Measurements from ENCODE around the gene SH3D21. TPM values are rescaled to one million over a fixed set of nuclear protein-coding genes. Genes with fewer than 3 reads are reported as not detected.

SH3D21 gene
- total and polyA plus RNA-seq, 4 donors, result 2.5 to 10.7 (median 7.5) TPM

DNA sequence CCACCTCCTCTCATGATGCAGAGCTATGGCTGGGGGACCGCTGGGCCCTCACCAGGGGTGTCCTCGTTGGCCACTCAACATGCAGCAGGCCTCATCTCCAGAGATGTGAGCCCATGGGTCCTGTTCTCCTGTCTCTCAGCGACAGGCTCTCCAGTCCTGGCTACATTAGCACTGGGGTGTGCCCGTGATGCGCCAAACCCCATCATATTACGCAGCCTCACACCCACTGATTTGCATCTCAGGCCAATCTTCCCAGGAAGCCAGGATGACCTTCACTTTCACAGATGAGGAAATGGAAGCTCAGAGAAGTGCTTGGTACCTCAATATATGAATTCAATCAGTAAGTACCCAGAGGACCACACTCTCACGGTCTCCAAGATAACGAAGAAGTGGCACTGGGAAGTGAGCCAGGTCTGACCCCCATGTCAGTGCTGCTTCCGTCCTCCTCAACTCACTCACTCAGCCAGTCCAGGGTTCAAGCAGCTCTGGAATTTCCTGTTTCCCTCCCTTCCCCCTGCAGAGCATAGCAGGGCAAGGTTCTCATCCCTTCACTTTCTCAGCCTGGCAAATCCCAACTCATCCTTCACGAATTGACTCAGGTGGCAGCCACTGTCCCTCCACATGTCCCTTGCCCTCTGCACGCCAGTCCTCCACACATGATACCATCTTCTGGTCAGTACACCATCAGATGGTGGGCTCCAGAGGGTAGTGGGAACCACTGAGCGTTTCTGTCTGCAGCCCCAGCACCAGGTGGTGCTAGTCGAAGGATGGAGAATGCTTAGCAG lies 46.1 kb downstream of the SH3D21 start:
- peaks cover 39% of the 10 kb centered on the region for H3K4me1 ChIP-seq (ENCODE audit: control insufficient read depth, insufficient read depth, low read length)
- H3K27me3 ChIP-seq (ENCODE audit: control insufficient read depth, insufficient read depth, low read length), result no peaks in the 10 kb centered on the region
- no peak overlapping the region for H3K4me3 ChIP-seq (ENCODE audit: low read depth, low read length)
- H3K27ac ChIP-seq (ENCODE audit: low read depth, low read length), result peak overlapping the region; percentile 74
- no peak for DNase-seq (ENCODE audit: low read depth in 4 of 6, low spot score in 6 of 6)
- no peaks in the 10 kb centered on the region for H3K9me3 ChIP-seq (ENCODE audit: control insufficient read depth, insufficient read depth, low read length)
- 72% methylated on average over 11 of the region's 13 CpGs for WGBS (ENCODE audit: insufficient coverage)
- H3K36me3 ChIP-seq (ENCODE audit: control insufficient read depth, insufficient read depth, low read length), result peaks cover 79% of the 10 kb centered on the region

GRCh38 chr1:36352910-36353878 lies 47.0 kb downstream of the SH3D21 start:
- Histone ChIP-seq H3K36me3 (ENCODE audit: control insufficient read depth, insufficient read depth, low read length) (peaks cover 78% of the 10 kb centered on the region), H3K27ac (ENCODE audit: low read depth, low read length) (no peak overlapping the region), H3K9me3 (ENCODE audit: control insufficient read depth, insufficient read depth, low read length) (no peaks in the 10 kb centered on the region), H3K4me1 (ENCODE audit: control insufficient read depth, insufficient read depth, low read length) (peaks cover 39% of the 10 kb centered on the region), H3K4me3 (ENCODE audit: low read depth, low read length) (no peak overlapping the region), H3K27me3 (ENCODE audit: control insufficient read depth, insufficient read depth, low read length) (no peaks in the 10 kb centered on the region)
- 79% methylated on average over 12 of the region's 15 CpGs for WGBS (ENCODE audit: insufficient coverage)
- DNase-seq (ENCODE audit: low read depth in 4 of 6, low spot score in 6 of 6), result no peak

DNA sequence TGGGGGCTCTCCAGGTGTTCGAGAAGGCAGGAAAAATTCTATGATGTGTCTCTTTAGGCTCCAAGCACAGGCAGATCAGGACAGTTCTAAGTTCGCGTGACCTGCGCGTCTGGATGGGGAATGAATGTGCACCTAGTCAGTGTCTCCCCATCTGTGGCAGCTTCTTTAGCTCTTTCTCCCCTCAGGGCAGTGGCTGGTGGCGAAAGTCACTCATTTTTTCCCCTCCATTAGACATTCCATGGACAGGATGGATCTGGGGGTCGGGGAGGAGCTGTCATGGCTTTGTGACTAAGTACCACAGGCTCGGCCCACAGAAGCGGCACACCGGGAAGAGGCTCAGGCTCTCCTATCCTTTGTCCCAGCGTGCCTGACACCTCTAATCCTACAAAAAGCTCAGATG lies 48.3 kb downstream of the SH3D21 start:
- no peak for DNase-seq (ENCODE audit: low read depth in 4 of 6, low spot score in 6 of 6)
- Histone ChIP-seq H3K27ac (ENCODE audit: low read depth, low read length) (no peak overlapping the region), H3K36me3 (ENCODE audit: control insufficient read depth, insufficient read depth, low read length) (peaks cover 78% of the 10 kb centered on the region), H3K27me3 (ENCODE audit: control insufficient read depth, insufficient read depth, low read length) (no peaks in the 10 kb centered on the region), H3K4me1 (ENCODE audit: control insufficient read depth, insufficient read depth, low read length) (peaks cover 36% of the 10 kb centered on the region), H3K9me3 (ENCODE audit: control insufficient read depth, insufficient read depth, low read length) (no peaks in the 10 kb centered on the region), H3K4me3 (ENCODE audit: low read depth, low read length) (no peak overlapping the region)
- 79% methylated on average over 5 of the region's 11 CpGs for WGBS (ENCODE audit: insufficient coverage)

DNA sequence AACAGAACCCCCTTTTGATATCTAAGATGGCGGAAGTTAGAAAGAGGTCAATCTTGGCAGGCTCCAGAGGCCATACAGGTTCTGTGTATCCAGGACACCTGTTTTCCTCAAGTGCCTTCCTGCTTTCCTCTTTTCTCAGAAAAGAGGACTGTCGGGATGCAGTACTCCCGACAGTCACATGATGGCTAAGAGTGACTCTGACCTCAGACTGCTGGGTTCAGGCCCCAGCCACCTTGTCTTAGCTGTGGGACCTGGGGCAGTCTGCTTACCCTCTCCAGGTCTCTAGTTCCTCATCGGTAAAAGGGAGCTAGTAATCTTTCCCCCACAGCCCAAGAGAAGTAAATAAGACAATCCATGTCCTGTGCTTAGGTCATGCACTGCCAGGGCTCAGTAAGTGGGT lies 49.6 kb downstream of the SH3D21 start:
- Histone ChIP-seq H3K27ac (ENCODE audit: low read depth, low read length) (no peak overlapping the region), H3K27me3 (ENCODE audit: control insufficient read depth, insufficient read depth, low read length) (no peaks in the 10 kb centered on the region), H3K4me3 (ENCODE audit: low read depth, low read length) (no peak overlapping the region), H3K4me1 (ENCODE audit: control insufficient read depth, insufficient read depth, low read length) (peaks cover 23% of the 10 kb centered on the region), H3K9me3 (ENCODE audit: control insufficient read depth, insufficient read depth, low read length) (no peaks in the 10 kb centered on the region), H3K36me3 (ENCODE audit: control insufficient read depth, insufficient read depth, low read length) (peaks cover 69% of the 10 kb centered on the region)
- WGBS (ENCODE audit: insufficient coverage), result 50% methylated on average over 3 of the region's 4 CpGs
- DNase-seq (ENCODE audit: low read depth in 4 of 6, low spot score in 6 of 6), result no peak

DNA sequence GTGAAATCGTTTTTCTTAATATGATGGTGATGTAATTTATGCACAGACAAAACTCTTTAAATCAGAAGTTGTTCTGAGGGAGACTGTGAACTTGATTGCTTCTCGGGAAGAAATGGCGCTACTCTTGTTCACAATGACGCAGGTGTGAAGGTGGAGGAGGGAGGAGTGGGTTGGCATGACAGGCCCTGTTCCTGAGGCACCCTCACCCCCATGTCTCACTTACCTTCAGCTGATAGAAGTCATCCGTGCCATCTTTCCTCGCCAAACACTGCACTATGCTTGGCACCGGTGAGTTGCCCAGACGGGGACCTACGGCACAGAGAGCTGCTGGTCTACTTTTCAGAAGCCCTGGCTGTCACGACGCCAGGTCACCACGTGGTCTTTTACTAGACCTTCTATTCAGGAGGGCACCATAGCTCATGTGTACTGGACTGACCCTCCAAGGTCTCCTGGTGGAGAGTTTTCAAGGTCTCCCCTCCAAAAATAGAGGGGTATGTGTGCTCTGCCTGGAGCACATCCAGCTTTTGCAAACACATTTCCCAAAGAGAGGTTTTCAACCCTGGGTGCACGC lies 52.4 kb downstream of the SH3D21 start:
- no peak overlapping the region for H3K27ac ChIP-seq (ENCODE audit: low read depth, low read length)
- H3K9me3 ChIP-seq (ENCODE audit: control insufficient read depth, insufficient read depth, low read length), result no peaks in the 10 kb centered on the region
- no peaks in the 10 kb centered on the region for H3K27me3 ChIP-seq (ENCODE audit: control insufficient read depth, insufficient read depth, low read length)
- WGBS (ENCODE audit: insufficient coverage), result 87% methylated on average over 8 of the region's 13 CpGs
- no peak overlapping the region for H3K4me3 ChIP-seq (ENCODE audit: low read depth, low read length)
- H3K4me1 ChIP-seq (ENCODE audit: control insufficient read depth, insufficient read depth, low read length), result no peaks in the 10 kb centered on the region
- DNase-seq (ENCODE audit: low read depth in 4 of 6, low spot score in 6 of 6), result peak in 1 of 6 donors; percentile 16
- H3K36me3 ChIP-seq (ENCODE audit: control insufficient read depth, insufficient read depth, low read length), result peaks cover 74% of the 10 kb centered on the region

GRCh38 chr1:36359383-36359782 lies 53.2 kb downstream of the SH3D21 start:
- H3K9me3 ChIP-seq (ENCODE audit: control insufficient read depth, insufficient read depth, low read length), result no peaks in the 10 kb centered on the region
- peaks cover 66% of the 10 kb centered on the region for H3K36me3 ChIP-seq (ENCODE audit: control insufficient read depth, insufficient read depth, low read length)
- no peak overlapping the region for H3K27ac ChIP-seq (ENCODE audit: low read depth, low read length)
- 83% methylated on average over 5 of the region's 5 CpGs for WGBS (ENCODE audit: insufficient coverage)
- no peaks in the 10 kb centered on the region for H3K27me3 ChIP-seq (ENCODE audit: control insufficient read depth, insufficient read depth, low read length)
- DNase-seq (ENCODE audit: low read depth in 4 of 6, low spot score in 6 of 6), result no peak
- H3K4me1 ChIP-seq (ENCODE audit: control insufficient read depth, insufficient read depth, low read length), result no peaks in the 10 kb centered on the region
- no peak overlapping the region for H3K4me3 ChIP-seq (ENCODE audit: low read depth, low read length)

DNA sequence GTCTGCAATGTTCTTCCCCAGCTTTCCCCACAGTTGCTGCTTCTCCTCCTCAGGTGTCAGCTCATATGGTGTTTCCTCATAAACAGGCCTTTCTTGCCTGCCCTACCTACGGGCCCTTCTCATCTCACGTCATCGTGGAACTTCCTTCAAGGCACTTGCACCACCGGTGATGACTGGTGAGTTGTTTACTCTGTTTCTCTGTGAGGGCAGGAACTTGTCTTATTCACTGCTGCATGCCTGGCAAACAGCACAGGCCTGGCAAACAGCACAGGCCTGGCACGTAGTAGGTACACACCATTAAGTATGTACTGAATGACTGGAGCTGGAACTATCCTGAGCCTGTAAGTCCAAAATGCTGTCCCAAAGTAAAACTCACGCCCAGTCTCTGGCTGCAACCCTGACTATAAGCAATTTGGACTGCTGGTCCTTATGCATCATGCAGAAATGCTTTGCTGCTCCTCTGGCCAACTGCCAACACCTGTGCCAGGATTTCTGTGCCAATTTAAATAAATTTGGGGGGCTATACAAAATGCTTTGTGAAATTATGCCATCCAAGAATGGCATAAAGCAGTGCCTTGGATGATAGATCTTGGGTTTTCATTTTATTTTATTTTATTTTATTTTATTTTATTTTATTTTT lies 53.9 kb downstream of the SH3D21 start:
- Histone ChIP-seq H3K9me3 (ENCODE audit: control insufficient read depth, insufficient read depth, low read length) (no peaks in the 10 kb centered on the region), H3K4me1 (ENCODE audit: control insufficient read depth, insufficient read depth, low read length) (peaks cover 1% of the 10 kb centered on the region), H3K27me3 (ENCODE audit: control insufficient read depth, insufficient read depth, low read length) (no peaks in the 10 kb centered on the region), H3K36me3 (ENCODE audit: control insufficient read depth, insufficient read depth, low read length) (peaks cover 59% of the 10 kb centered on the region), H3K27ac (ENCODE audit: low read depth, low read length) (no peak overlapping the region), H3K4me3 (ENCODE audit: low read depth, low read length) (no peak overlapping the region)
- WGBS (ENCODE audit: insufficient coverage), result 79% methylated on average over 5 of the region's 6 CpGs
- peak in 2 of 6 donors; percentile 72 to 86 for DNase-seq (ENCODE audit: low read depth in 4 of 6, low spot score in 6 of 6)

GRCh38 chr1:36365381-36365780 lies 59.2 kb downstream of the SH3D21 start:
- H3K36me3 ChIP-seq (ENCODE audit: control insufficient read depth, insufficient read depth, low read length), result peaks cover 38% of the 10 kb centered on the region
- peak overlapping the region; percentile 80 for H3K27ac ChIP-seq (ENCODE audit: low read depth, low read length)
- H3K9me3 ChIP-seq (ENCODE audit: control insufficient read depth, insufficient read depth, low read length), result no peaks in the 10 kb centered on the region
- peak in 2 of 6 donors; percentile 55 to 93 for DNase-seq (ENCODE audit: low read depth in 4 of 6, low spot score in 6 of 6)
- WGBS (ENCODE audit: insufficient coverage), result no CpG with 5 or more reads among the region's 1 CpG
- no peaks in the 10 kb centered on the region for H3K27me3 ChIP-seq (ENCODE audit: control insufficient read depth, insufficient read depth, low read length)
- H3K4me1 ChIP-seq (ENCODE audit: control insufficient read depth, insufficient read depth, low read length), result peaks cover 33% of the 10 kb centered on the region
- no peak overlapping the region for H3K4me3 ChIP-seq (ENCODE audit: low read depth, low read length)

DNA sequence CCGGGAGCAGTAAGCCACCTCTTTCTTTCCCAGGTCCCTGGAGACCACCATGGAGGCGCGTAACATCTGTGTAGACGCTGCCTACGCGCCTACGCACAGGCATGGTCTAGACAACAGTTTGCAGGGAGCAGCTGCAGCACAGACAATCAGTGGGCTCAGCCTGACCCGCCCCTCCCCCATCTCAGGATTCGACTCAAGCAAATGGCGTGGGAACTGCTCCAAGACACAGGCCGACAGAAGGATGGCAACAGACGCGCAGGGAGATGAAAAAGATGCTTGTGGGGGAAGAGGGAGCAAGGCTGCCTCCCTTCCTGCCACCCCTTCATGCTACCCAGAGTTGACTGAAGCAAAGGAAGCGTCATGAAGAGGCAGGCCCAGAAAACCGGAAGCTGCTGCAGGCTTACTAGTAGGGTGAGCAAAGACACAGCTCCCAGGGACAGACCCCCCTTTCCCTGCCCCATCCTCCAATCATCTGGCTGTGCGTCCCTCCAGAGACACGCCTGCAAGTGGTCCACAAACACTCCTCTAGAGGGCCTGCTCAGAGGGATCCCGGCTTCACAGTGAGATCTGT lies 60.0 kb downstream of the SH3D21 start:
- peaks cover 33% of the 10 kb centered on the region for H3K4me1 ChIP-seq (ENCODE audit: control insufficient read depth, insufficient read depth, low read length)
- H3K27me3 ChIP-seq (ENCODE audit: control insufficient read depth, insufficient read depth, low read length), result no peaks in the 10 kb centered on the region
- 9% methylated on average over 14 of the region's 18 CpGs for WGBS (ENCODE audit: insufficient coverage)
- peaks cover 31% of the 10 kb centered on the region for H3K36me3 ChIP-seq (ENCODE audit: control insufficient read depth, insufficient read depth, low read length)
- no peak overlapping the region for H3K4me3 ChIP-seq (ENCODE audit: low read depth, low read length)
- peak in 3 of 6 donors; percentile 70 to 97 (median 93) for DNase-seq (ENCODE audit: low read depth in 4 of 6, low spot score in 6 of 6)
- peak overlapping the region; percentile 80 for H3K27ac ChIP-seq (ENCODE audit: low read depth, low read length)
- no peaks in the 10 kb centered on the region for H3K9me3 ChIP-seq (ENCODE audit: control insufficient read depth, insufficient read depth, low read length)
